Ovary (tissue), 9 donors: ENCODE results near the gene IL17B. TPM values are rescaled to one million over a fixed set of nuclear protein-coding genes. Genes with fewer than 3 reads are reported as not detected.

Experiments
- DNase-seq, 5 donors: peaks; one replicate each; pipeline ENCODE4 v3.0.0-alpha.2; 2019 to 2020
- H3K27ac ChIP-seq, 2 donors: fragments of 200-600 bp; one replicate each; pipeline versions ENCODE4 v1.5.1 to v1.8.0; 2019 to 2022
- H3K27me3 ChIP-seq: fragments of 200-600 bp; one replicate; pipeline ENCODE4 v1.8.0; 2022
- H3K36me3 ChIP-seq: fragments of 200-600 bp; sonication (generic); one replicate; pipeline ENCODE4 v1.5.1; 2019
- H3K4me1 ChIP-seq: one replicate; pipeline ENCODE4 v1.8.1; 2013; ENCODE audit warnings: mild to moderate bottlenecking, moderate library complexity; ENCODE audit not compliant: insufficient read depth
- H3K4me3 ChIP-seq: fragments of 200-600 bp; sonication (generic); one replicate; pipeline ENCODE4 v1.5.1; 2017
- H3K9me3 ChIP-seq, 2 donors: fragments of 200-600 bp in 1 of 2; sonication (generic) in 1 of 2; one replicate each; pipeline versions ENCODE4 v1.5.1 to v1.8.1; 2013 to 2019; ENCODE audit warnings: mild to moderate bottlenecking in 1 of 2, moderate library complexity in 1 of 2
- CTCF ChIP-seq, 3 donors: fragments of 450-650 bp in 2 of 3; fragments of 200-600 bp in 1 of 3; IDR thresholded peaks; one replicate each; pipeline versions ENCODE4 v1.5.1 to v1.8.0; 2016 to 2022; ENCODE audit warnings: antibody characterized with exemption in 3 of 3, mild to moderate bottlenecking in 1 of 3
- EP300 ChIP-seq: sonication (generic); formaldehyde crosslinking; IDR thresholded peaks from one replicate; pipeline ENCODE4 v1.6.1; 2017; ENCODE audit warnings: antibody characterized with exemption
- POLR2A ChIP-seq: fragments of 450-650 bp; IDR thresholded peaks from one replicate; pipeline ENCODE4 v1.6.1; 2017; ENCODE audit warnings: antibody characterized with exemption, mild to moderate bottlenecking, moderate library complexity
- WGBS, 3 donors: extraction: QIAGEN DNeasy Blood & Tissue Kit in 1 of 3; methylation state at CpG; one replicate each; pipeline versions ENCODE4 v1.1.5 to v1.1.7; 2013 to 2017; 5-methylcytosine and 5-hydroxymethylcytosine counted together
- intact Hi-C, 4 donors: fragments of 100-400 bp; cut with DNase I; formaldehyde crosslinking; loops; one replicate each; pipeline versions ENCODE4 v1.11.0 to v1.15.1; 2022 to 2023
- polyA plus RNA-seq, 2 donors: library from polyadenylated mRNA; stranded (reverse); fragments of 200-250 nt in 1 of 2; fragments of 350-450 nt in 1 of 2; fragmentation: Illumina TruSeq in 1 of 2; extraction: RNeasy Lipid Tissue Mini Kit (QIAGEN cat#74804) in 1 of 2; gene quantifications; one replicate each; pipeline ENCODE4 v1.2.3, GENCODE V29; 2013 to 2014
- total RNA-seq, 7 donors: library from RNA; depleted of rRNA in 2 of 7; stranded (reverse); fragments of >200 nt in 2 of 7; fragmentation: NEBNext Ultra II Directional in 3 of 7; extraction: Animal tissue kit (Norgen Biotek cat#: 25700) in 3 of 7; gene quantifications; one replicate each; pipeline versions ENCODE4 v1.1.0 to v1.2.4, GENCODE V29; 2016 to 2023
- donor health status: DM: no; HTN: no; CAD: no; lungs with moderate emphysema.
- donor health status: DM: no; HTN: no; CAD: no.
- donor health status: Bipolar disorder and iron deficiency.
- donor health status: DM: yes; HTN: yes; CAD: no.
- donor health status: DM: no; HTN: no; CAD: no.
- donor health status: DM: yes; HTN: yes; CAD: no.

The IL17B gene
- total and polyA plus RNA-seq, 9 donors = 0.47 to 1.7 (median 0.54) TPM; not detected in 6

DNA sequence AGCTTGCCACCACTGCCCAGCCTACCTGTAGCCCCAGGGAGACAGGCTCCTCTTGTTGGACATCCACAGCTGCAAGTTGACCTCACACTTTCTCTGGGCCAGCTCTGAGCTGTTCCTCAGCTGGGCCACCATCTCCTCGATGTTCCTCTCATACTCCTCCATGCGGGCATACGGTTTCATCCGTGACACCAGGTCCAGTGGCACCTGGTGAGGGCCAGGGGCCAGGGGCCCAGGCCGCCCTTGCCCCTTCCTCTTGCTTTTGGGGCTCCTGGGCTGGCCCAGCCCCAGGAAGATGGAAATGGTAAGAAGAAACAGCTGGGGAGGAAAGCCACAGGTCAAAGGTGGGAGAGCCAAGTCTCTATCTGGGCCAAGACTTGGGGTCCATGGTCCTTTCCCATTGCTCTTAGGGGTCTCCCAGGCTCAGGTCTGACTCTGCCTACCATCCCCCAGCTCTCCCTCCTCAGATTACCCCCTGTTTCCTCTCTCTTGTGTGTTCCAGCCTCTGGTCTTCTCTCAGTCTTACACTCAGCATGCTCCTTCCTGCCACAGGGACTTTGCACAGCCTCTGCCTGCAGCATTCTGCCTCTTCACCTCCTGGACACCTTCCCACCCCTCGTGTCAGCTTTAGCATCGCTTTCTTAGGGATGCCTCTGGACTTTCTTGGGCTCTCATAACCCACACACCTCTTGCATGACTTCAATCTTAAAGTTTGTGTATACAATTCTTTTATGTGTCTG lies 2.2 kb downstream of the IL17B start:
- H3K4me1 ChIP-seq = peaks cover 17% of the 10 kb centered on the region
- no peaks in the 10 kb centered on the region for H3K9me3 ChIP-seq
- WGBS, 3 donors = 88 to 95% (median 93%) methylated on average over 7 of the region's 7 CpGs
- TF ChIP-seq CTCF (IDR thresholded peaks at IDR 0.05) (no peak), POLR2A (no peak), EP300 (no peak)
- no peaks in the 10 kb centered on the region for H3K36me3 ChIP-seq
- intact Hi-C loops = no loop called here
- H3K27ac ChIP-seq = no peak overlapping the region
- no peaks in the 10 kb centered on the region for H3K27me3 ChIP-seq
- H3K4me3 ChIP-seq = no peak overlapping the region
- DNase-seq = no peak

GRCh38 chr5:149376104-149376503 lies 3.0 kb downstream of the IL17B start:
- intact Hi-C loops = no loop called here
- Histone ChIP-seq H3K27ac (no peak overlapping the region), H3K27me3 (no peaks in the 10 kb centered on the region), H3K4me1 (peaks cover 15% of the 10 kb centered on the region), H3K36me3 (no peaks in the 10 kb centered on the region), H3K9me3 (no peaks in the 10 kb centered on the region), H3K4me3 (no peak overlapping the region)
- DNase-seq = no peak
- WGBS, 3 donors = 94 to 97% (median 96%) methylated on average over 12 of the region's 12 CpGs
- no peak for TF ChIP-seq CTCF (IDR thresholded peaks at IDR 0.05)

DNA sequence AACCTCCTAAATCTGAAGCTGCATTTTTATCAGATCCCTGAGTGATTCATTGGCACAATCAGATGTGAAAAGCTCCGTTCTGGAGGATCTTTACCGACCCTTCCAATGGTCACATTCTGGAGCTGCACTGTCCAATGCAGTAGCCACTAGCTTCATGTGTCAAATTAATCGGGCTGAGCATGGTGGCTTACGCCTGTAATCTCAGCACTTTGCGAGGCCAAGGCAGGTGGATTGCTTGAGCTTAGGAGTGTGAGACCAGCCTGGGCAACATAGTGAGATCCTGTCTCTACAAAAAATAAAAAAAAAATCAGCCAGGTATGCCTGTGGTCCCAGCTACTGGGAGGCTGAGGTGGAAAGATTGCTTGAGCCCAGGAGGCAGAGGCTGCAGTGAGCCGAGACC lies 3.7 kb downstream of the IL17B start:
- TF ChIP-seq EP300 (no peak), CTCF (IDR thresholded peaks at IDR 0.05) (no peak), POLR2A (no peak)
- Histone ChIP-seq H3K4me1 (peaks cover 10% of the 10 kb centered on the region), H3K9me3 (no peaks in the 10 kb centered on the region), H3K36me3 (no peaks in the 10 kb centered on the region), H3K4me3 (no peak overlapping the region), H3K27me3 (no peaks in the 10 kb centered on the region), H3K27ac (no peak overlapping the region)
- WGBS, 3 donors = 94 to 96% (median 94%) methylated on average over 6 of the region's 6 CpGs
- DNase-seq = no peak
- intact Hi-C loops = no loop called here

- Histone ChIP-seq H3K9me3 (no peaks in the 10 kb centered on the region), H3K4me1 (peaks cover 7% of the 10 kb centered on the region), H3K27me3 (no peaks in the 10 kb centered on the region), H3K36me3 (no peaks in the 10 kb centered on the region), H3K4me3 (no peak overlapping the region), H3K27ac (no peak overlapping the region)
- intact Hi-C loops = no loop called here
- TF ChIP-seq CTCF (IDR thresholded peaks at IDR 0.05) = no peak
- no peak for TF ChIP-seq POLR2A
- no peak for TF ChIP-seq EP300
- 71 to 80% (median 71%) methylated on average over 3 of the region's 3 CpGs for WGBS, 3 donors
- no peak for DNase-seq
These were observed 4.3 kb downstream of the IL17B start for GRCh38 chr5:149374801-149375200.
